Measurements from ENCODE around the gene NOTUM. TPM values are rescaled to one million over a fixed set of nuclear protein-coding genes. Genes with fewer than 3 reads are reported as not detected.
A peak's percentile ranks its signal among the peaks of the same experiment; 100 is the strongest.

NOTUM gene
- total RNA-seq, 1 experiment from 2014 or later: not detected

DNA sequence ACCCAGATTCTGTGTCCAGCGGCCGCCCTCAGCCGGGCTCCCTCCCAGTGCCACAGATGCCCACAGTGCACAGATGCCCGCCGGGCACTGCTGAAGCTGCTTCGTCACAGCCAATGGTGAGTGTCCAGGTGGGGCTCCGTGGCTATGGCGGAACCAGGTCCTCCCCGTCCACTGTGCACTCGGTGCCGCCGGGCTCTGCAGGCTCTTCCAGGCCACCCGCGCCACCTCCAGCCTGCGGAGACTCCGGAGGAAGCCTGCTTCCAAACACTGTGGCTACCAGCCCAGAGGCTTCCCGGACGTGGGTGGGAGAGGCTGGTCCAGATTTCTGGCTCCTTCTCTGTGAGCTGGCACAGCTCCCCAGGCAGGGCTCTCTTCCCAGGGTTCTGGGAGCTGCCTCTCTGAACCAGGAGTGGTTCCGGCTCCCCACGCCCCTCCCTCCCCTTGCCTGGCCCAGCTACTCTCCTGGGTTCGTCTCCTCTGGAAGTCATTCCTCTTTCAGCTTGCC, 21.1 kb downstream of the NOTUM start:
- intact Hi-C loops (cut with micrococcal nuclease; ENCODE audit: unreplicated experiment): no loop called here
- no peaks in the 10 kb centered on the region for H3F3A ChIP-seq (ENCODE audit: insufficient read depth, low read depth)
- no peak overlapping the region for H3K4me2 ChIP-seq
- H3K36me3 ChIP-seq (ENCODE audit: low read depth): no peaks in the 10 kb centered on the region
- no peaks in the 10 kb centered on the region for H3K4me1 ChIP-seq (replicated peaks; ENCODE audit: insufficient read depth)
- TF ChIP-seq, protein P1, sequence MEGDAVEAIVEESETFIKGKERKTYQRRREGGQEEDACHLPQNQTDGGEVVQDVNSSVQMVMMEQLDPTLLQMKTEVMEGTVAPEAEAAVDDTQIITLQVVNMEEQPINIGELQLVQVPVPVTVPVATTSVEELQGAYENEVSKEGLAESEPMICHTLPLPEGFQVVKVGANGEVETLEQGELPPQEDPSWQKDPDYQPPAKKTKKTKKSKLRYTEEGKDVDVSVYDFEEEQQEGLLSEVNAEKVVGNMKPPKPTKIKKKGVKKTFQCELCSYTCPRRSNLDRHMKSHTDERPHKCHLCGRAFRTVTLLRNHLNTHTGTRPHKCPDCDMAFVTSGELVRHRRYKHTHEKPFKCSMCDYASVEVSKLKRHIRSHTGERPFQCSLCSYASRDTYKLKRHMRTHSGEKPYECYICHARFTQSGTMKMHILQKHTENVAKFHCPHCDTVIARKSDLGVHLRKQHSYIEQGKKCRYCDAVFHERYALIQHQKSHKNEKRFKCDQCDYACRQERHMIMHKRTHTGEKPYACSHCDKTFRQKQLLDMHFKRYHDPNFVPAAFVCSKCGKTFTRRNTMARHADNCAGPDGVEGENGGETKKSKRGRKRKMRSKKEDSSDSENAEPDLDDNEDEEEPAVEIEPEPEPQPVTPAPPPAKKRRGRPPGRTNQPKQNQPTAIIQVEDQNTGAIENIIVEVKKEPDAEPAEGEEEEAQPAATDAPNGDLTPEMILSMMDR (conservative IDR thresholded peaks at IDR 0.05): no peak
- TF ChIP-seq EZH2 (IDR thresholded peaks at IDR 0.05; ENCODE audit: low read depth): no peak
- CTCF ChIA-PET: interaction anchor here (0.5 to 0.9 kb wide), 2 partner anchors 13 to 31 kb away, joined by 3 to 5 read pairs; partner anchors contain the start of gene MAFG
- no peak overlapping the region for H3K4me3 ChIP-seq
- no TSS peak for BruUV-seq (replicated peaks)
- POLR2A ChIA-PET (ENCODE audit: unreplicated experiment): no interaction called here
- no peak overlapping the region for H2AFZ ChIP-seq
- no peaks in the 10 kb centered on the region for H4K20me1 ChIP-seq (ENCODE audit: insufficient read depth)
- H3K9me3 ChIP-seq (ENCODE audit: insufficient read depth, low read depth): no peaks in the 10 kb centered on the region
- H3K27me3 ChIP-seq (ENCODE audit: insufficient read depth, low read depth): no peaks in the 10 kb centered on the region
- H3K27ac ChIP-seq: no peak overlapping the region
- H3K9me2 ChIP-seq (ENCODE audit: insufficient read depth): no peaks in the 10 kb centered on the region
- no peaks in the 10 kb centered on the region for H3K79me2 ChIP-seq (ENCODE audit: low read depth)
- DNase-seq: no peak

DNA sequence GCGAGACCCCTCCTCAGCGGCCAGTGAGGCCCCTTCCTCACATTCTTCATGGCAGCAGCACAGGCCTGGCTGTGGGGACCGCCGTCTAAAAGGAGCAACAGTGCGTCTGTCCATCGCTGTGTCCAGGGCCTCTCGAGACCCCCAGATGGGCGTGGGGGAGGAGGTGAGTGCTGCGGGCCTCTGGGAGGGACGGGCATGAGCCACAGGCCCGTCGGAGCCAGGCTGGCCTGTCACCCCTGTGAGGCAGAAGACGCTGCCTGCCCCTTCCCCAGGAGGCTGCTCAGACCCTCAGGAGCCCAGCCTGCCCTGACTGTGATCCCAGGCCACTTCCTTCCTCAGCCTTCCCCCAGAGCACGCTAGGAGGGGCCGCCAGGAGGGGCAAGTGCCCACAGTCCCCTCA, 21.8 kb downstream of the NOTUM start:
- ChIA-PET CTCF (no interaction called here), POLR2A (ENCODE audit: unreplicated experiment) (no interaction called here)
- TF ChIP-seq EZH2 (IDR thresholded peaks at IDR 0.05; ENCODE audit: low read depth): no peak
- TF ChIP-seq, protein P1 (conservative IDR thresholded peaks at IDR 0.05): no peak
- intact Hi-C loops (cut with micrococcal nuclease; ENCODE audit: unreplicated experiment): no loop called here
- H3F3A ChIP-seq (ENCODE audit: insufficient read depth, low read depth): no peaks in the 10 kb centered on the region
- no peaks in the 10 kb centered on the region for H3K9me3 ChIP-seq (ENCODE audit: insufficient read depth, low read depth)
- H3K4me2 ChIP-seq: no peak overlapping the region
- no peaks in the 10 kb centered on the region for H3K79me2 ChIP-seq (ENCODE audit: low read depth)
- H3K4me1 ChIP-seq (replicated peaks; ENCODE audit: insufficient read depth): no peaks in the 10 kb centered on the region
- no peaks in the 10 kb centered on the region for H3K9me2 ChIP-seq (ENCODE audit: insufficient read depth)
- no TSS peak for BruUV-seq (replicated peaks)
- H3K4me3 ChIP-seq: no peak overlapping the region
- no peaks in the 10 kb centered on the region for H3K27me3 ChIP-seq (ENCODE audit: insufficient read depth, low read depth)
- H2AFZ ChIP-seq: no peak overlapping the region
- no peak overlapping the region for H3K27ac ChIP-seq
- no peaks in the 10 kb centered on the region for H4K20me1 ChIP-seq (ENCODE audit: insufficient read depth)
- no peaks in the 10 kb centered on the region for H3K36me3 ChIP-seq (ENCODE audit: low read depth)
- no peak for DNase-seq

DNA sequence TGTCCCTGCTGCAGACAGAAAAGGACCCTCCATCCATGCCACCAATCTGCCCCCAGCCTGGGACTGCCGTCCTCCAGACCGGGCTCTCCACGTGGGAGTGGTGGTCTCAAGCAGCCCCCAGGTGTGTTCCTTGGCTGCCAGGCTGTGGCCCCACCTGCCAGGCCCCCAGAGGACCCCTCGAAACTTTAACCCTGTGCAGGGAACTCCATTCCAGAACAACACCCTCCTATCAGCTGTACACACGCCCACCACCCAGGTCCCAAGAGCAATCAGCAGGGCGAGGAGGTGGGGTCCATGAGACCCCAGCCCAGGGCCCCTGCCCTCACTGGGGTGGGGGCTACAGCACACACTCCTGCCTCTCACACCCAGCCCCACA, 25.3 kb downstream of the NOTUM start:
- Histone ChIP-seq H3K4me2 (peak overlapping the region; percentile 90), H3K4me1 (replicated peaks; ENCODE audit: insufficient read depth) (no peaks in the 10 kb centered on the region), H3F3A (ENCODE audit: insufficient read depth, low read depth) (no peaks in the 10 kb centered on the region; the same call in 1 of the 2 replicates), H2AFZ (no peak overlapping the region), H3K27me3 (ENCODE audit: insufficient read depth, low read depth) (no peaks in the 10 kb centered on the region), H3K36me3 (ENCODE audit: low read depth) (no peaks in the 10 kb centered on the region), H3K4me3 (peak overlapping the region; percentile 74; the same call in 1 of the 2 replicates), H3K27ac (no peak overlapping the region), H3K9me3 (ENCODE audit: insufficient read depth, low read depth) (no peaks in the 10 kb centered on the region), H4K20me1 (ENCODE audit: insufficient read depth) (no peaks in the 10 kb centered on the region), H3K9me2 (ENCODE audit: insufficient read depth) (no peaks in the 10 kb centered on the region), H3K79me2 (ENCODE audit: low read depth) (no peaks in the 10 kb centered on the region)
- ChIA-PET POLR2A (ENCODE audit: unreplicated experiment) (no interaction called here), CTCF (no interaction called here)
- TF ChIP-seq, protein P1 (conservative IDR thresholded peaks at IDR 0.05): no peak
- TF ChIP-seq EZH2 (IDR thresholded peaks at IDR 0.05; ENCODE audit: low read depth): no peak
- intact Hi-C loops (cut with micrococcal nuclease; ENCODE audit: unreplicated experiment): no loop called here
- BruUV-seq (replicated peaks): no TSS peak
- DNase-seq: no peak

Measured in PC-9 (cell line).